DOHH2 (cell line): ENCODE results near the gene PNRC1.

ENCODE experiments used
- CTCF ChIP-seq: fragments of 200-600 bp; sonication (generic); IDR thresholded peaks from one replicate; pipeline ENCODE4 v1.5.1; 2014; ENCODE audit warnings: antibody characterized with exemption, mild to moderate bottlenecking, low read depth, low read length; ENCODE audit not compliant: poor library complexity, severe bottlenecking
- EZH2phosphoT487 ChIP-seq: fragments of 200-600 bp; sonication (generic); IDR thresholded peaks from 2 replicates; pipeline ENCODE4 v1.6.1; 2017; ENCODE audit warnings: borderline replicate concordance, mild to moderate bottlenecking, antibody characterized with exemption, low read length, moderate library complexity, mixed read lengths

GRCh38 chr6:89081129-89081422 is 525 bp downstream of the PNRC1 start:
- TF ChIP-seq CTCF: no peak
- TF ChIP-seq EZH2phosphoT487: no peak
